AG04449 (cell line): Measurements from ENCODE around the gene CST7.

Experiments
- CTCF ChIA-PET: fragments of 350-600 bp; formaldehyde crosslinking; extraction: SDS; loops from one replicate; lab custom pipeline; 2021; ENCODE audit warnings: antibody characterized with exemption; lab: Yijun Ruan, JAX
- POLR2A ChIA-PET: fragments of 400-600, 350-600 bp; formaldehyde crosslinking; extraction: SDS; loops from one replicate; lab custom pipeline; 2020; ENCODE audit warnings: antibody characterized with exemption, inconsistent platforms; lab: Yijun Ruan, JAX
- DNase-seq: peaks from one replicate; pipeline ENCODE4 v3.0.0-alpha.2; 2010; ENCODE audit warnings: low read depth, low spot score
- H3K4me3 ChIP-seq: 2 replicates; pipeline ENCODE4 v1.5.1; 2011; ENCODE audit warnings: low read depth, mild to moderate bottlenecking, control low read depth, low read length
- CTCF ChIP-seq: IDR thresholded peaks from one replicate; pipeline ENCODE4 v1.5.1; 2011; ENCODE audit warnings: mild to moderate bottlenecking, moderate library complexity, low read length, control low read depth, inconsistent platforms; ENCODE audit not compliant: insufficient read depth; ENCODE audit errors: missing control alignments

The CST7 gene

DNA sequence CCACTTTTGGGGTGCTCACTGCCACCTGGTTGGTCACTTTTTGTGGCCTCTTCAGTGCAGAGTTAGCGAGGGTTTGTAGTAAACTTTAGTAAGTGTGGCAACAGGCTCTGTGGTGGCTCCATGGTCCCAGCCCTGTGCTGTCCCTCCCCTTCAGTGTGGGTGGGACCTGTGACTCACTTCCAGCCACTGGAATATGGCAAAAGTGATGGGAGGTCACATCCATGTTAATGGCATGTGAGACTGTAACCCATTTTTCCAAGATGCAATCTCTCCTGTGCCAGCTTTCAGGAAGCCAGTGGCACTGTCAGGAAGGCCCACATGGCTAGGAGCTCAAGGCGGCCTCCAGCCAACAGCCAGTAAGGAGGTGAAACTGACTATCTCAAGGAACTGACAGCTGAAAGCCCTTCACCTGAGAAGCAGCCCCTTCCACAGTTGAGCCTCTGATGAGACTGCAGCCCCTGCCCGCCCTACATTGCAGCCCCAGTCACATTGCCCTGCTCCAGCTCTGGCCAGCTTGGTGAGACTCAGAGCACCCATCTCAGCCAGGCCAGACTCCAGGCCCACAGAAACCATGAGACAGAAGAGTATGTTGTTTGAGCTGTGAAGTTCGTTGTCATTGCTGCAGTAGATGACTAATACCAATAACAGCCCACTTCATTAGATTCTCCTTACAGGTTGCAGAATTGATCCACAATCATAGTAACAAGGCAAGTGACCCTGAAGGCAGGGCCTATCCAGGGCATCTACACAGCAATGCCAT is 13.1 kb upstream of the CST7 start:
- CTCF ChIA-PET = no interaction called here

DNA sequence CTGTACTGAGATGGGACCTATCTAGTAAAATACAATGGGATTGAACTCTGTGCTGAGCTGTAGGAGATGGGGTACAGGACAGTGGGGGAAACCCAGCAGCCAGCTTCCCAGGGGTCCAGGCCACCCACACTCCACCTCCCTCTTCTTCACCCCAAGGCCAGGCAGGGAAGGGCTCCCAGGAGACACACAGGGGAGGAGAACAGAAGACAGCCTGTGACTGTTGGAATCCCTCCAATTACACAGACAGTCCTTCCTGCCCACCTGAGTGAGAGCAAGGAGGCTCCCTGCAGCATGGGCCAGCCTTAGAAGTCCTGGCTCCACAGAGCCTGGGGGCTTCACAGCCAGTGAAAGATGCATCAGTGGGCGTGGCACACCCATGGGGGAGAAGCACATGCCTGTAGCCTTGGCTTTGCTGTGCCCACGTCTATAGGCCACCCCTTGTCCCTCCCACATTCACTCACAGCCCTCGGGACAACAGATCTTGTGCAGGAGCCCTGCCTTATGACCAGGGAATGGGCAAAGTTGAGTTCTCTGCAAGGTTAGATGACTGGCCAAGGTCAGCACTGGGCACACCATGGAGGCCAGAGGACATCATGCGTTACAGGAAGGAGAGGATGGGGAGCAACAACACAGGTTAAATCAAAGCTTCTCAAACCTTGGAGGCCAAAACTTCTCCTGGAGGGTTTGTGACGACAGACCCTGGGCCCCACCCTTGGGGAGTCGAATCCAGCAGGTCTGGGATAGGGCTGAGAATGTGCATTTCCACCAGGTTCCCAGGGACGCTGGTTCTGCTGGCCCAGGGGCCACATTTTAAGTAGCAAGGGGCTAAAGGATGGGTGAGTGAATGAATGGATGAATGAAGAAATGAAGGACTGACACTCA is 12.3 kb upstream of the CST7 start:
- no peak for TF ChIP-seq CTCF
- ChIA-PET POLR2A (no interaction called here), CTCF (no interaction called here)
- DNase-seq = no peak
- no peak overlapping the region for H3K4me3 ChIP-seq

More for the DNA sequence above, 13.1 kb upstream of the CST7 start:
- H3K4me3 ChIP-seq = no peak overlapping the region
- POLR2A ChIA-PET = no interaction called here
- TF ChIP-seq CTCF = no peak
- DNase-seq = no peak

DNA sequence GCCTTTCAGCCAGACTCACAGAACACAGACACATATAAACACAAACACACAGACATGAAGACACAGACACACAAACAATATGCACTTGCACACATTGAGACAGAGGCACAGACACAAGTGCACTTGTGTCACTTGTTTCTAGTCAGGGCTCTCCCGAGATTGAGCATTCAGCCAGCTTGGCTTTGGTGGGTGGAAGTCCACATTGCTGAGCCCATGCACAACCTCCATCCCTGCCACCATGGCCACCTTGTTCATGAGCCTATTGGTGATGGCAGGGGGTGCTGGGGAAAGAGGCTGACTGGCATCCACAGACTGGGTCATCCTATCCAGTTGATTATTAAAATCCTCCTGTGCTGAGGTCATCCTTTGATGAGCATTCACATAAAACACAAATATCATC is 11.5 kb upstream of the CST7 start:
- no peak for TF ChIP-seq CTCF
- no peak for DNase-seq
- ChIA-PET CTCF (no interaction called here), POLR2A (no interaction called here)
- no peak overlapping the region for H3K4me3 ChIP-seq

DNA sequence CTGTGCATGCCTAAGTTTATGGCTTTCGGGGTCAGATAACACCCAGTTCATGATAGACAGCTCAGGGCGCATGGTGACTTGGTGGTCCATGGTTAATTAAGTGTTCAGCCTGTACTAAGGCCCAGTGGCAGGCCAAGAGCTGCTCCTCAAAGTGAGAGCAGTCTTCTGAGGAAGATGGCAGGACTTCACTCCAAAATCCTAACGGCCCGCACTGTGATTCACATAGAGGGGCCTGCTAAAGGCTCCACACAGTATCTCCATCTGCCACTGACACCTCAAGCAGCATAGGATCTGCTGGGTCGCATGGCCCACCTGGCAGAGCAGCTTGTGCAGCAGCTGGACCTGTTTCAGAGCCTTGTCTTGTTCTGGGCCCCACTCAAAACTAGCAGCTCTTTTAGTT is 10.6 kb upstream of the CST7 start:
- ChIA-PET POLR2A (no interaction called here), CTCF (no interaction called here)
- no peak overlapping the region for H3K4me3 ChIP-seq
- no peak for TF ChIP-seq CTCF
- no peak for DNase-seq

DNA sequence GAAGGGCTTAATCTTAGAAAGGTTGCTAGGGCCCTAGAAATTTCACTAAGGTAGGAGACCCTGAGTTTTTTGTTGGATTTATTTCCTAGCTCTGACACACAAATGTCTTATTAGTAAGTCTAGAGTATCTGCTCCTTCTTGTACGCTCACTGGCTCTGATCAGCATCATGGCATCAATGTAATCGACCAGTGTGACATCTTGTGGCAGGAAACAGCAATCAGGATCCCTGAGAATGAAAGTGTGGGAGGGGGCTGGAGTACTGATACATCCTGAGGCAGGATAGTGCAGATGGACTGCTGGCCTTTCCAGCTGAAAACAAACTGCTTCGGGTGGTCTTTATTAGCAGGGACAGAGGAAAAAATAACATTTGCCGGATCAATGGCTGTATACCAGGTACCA is 10.0 kb upstream of the CST7 start:
- CTCF ChIA-PET = no interaction called here

More for the DNA sequence above, 10.0 kb upstream of the CST7 start:
- POLR2A ChIA-PET = no interaction called here
- DNase-seq = no peak
- H3K4me3 ChIP-seq = no peak overlapping the region
- no peak for TF ChIP-seq CTCF
